Natural killer cell treated with Interleukin-12 subunit alpha and Interleukin-12 subunit beta and Interleukin-15 and Interleukin-18, amount 100 ng/mL, for 72 hours (primary cell): ENCODE data around the gene ZNF423. TPM values are rescaled to one million over a fixed set of nuclear protein-coding genes. Genes with fewer than 3 reads are reported as not detected.

Source experiments
- ATAC-seq, 2 donors: fragments of 150-1000 bp; cut with Tn5 transposase in 1 of 2; sonication (Bioruptor Pico), chemical (Tn5 transposase) in 1 of 2; 2 replicates each; pipeline ENCODE4 v1.10.0; 2021
- DNase-seq: peaks from one replicate; pipeline ENCODE4 v3.0.0; 2022; ENCODE audit warnings: low spot score
- H3K27ac Mint-ChIP-seq, 2 donors: 1 replicate in 1 of 2; 2 replicates in 1 of 2; pipeline ENCODE4 v1.8.0; 2022; ENCODE audit warnings: mixed read lengths in 2 of 2, mild to moderate bottlenecking in 1 of 2, moderate library complexity in 1 of 2
- H3K27me3 Mint-ChIP-seq, 2 donors: 1 replicate in 1 of 2; 2 replicates in 1 of 2; pipeline ENCODE4 v1.8.0; 2022; ENCODE audit warnings: mixed read lengths in 2 of 2
- H3K36me3 Mint-ChIP-seq: one replicate; pipeline ENCODE4 v1.8.0; 2022; ENCODE audit warnings: mixed read lengths
- H3K4me1 Mint-ChIP-seq, 2 donors: 1 replicate in 1 of 2; 2 replicates in 1 of 2; pipeline ENCODE4 v1.8.0; 2022; ENCODE audit warnings: low read depth in 2 of 2, mixed read lengths in 2 of 2, mild to moderate bottlenecking in 1 of 2
- H3K4me3 Mint-ChIP-seq: one replicate; pipeline ENCODE4 v1.8.0; 2022; ENCODE audit warnings: mixed read lengths
- H3K9me3 Mint-ChIP-seq: 2 replicates; pipeline ENCODE4 v1.8.0; 2022; ENCODE audit warnings: mixed read lengths
- total RNA-seq, 2 donors: library from RNA; stranded (reverse); gene quantifications; one replicate each; pipeline ENCODE4 v1.2.3, GENCODE V29; 2022

ZNF423 gene
- total RNA-seq, 2 donors from 2014 or later = not detected

DNA sequence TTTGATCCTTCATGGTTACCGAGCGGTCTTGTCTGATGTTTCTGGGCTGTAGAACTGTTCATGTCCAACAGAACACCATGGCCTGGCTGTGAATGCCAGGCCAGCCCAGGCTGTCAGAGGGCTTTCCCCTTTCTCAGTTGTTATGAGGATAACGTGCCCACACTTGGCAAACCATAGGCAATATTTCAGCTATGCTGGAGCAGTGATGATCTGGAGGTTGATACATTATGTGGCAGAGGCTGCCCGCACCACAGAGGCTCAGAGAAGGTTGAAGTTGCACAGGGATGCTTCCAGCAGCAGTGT is 389.4 kb downstream of the ZNF423 start:
- no peak for ATAC-seq
- no peak overlapping the region for H3K27ac Mint-ChIP-seq
- peaks cover 16 to 19% of the 10 kb centered on the region in 2 donors for H3K4me1 Mint-ChIP-seq
- no peak overlapping the region for H3K4me3 Mint-ChIP-seq
- peaks cover 7 to 15% of the 10 kb centered on the region in 2 donors for H3K27me3 Mint-ChIP-seq
- no peaks in the 10 kb centered on the region for H3K36me3 Mint-ChIP-seq
- H3K9me3 Mint-ChIP-seq = no peaks in the 10 kb centered on the region
- no peak for DNase-seq

DNA sequence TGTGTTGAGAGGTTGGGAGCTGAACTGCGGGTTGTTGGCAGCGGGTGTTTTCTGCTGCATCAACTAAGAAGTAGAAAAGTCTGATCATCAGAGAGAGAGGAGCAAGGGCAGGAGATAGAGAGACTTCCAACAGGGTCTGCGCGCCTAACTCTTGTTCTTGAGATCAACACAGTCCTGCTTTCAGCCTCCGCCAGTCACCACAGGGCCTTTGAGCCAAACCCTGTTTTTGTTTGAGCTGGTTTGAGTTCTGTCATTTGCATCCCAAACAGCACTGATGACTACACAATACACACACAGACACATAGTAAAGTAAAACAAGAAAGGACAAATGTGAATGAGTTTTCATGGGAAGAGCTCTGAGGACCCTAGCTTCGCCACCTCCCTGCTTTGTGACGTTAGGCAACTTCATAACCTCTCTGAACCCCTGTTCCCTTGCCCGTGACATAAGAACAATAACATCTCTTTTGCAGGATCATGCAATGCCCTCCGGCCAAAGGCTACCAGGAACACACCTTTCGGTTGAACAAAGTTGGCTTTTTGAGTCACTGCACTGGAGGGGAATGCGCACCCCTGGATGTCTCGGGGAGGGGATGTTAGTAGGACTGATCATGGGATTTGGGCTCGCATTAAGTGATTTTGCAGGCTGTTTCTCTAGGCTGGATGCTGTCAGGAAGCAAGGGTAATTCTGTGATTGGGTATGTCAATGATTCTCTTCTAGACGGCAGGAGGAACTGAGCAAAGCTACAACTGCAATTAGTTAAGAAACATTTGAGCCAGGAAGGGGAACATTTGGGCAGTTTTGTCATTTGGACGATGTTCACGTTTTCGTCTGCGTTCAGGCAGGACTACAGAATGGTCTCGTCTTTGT is 390.0 kb downstream of the ZNF423 start:
- H3K27ac Mint-ChIP-seq = no peak overlapping the region
- ATAC-seq (no peak), DNase-seq (no peak)
- H3K27me3 Mint-ChIP-seq = peaks cover 7 to 15% of the 10 kb centered on the region in 2 donors
- no peak overlapping the region for H3K4me3 Mint-ChIP-seq
- H3K9me3 Mint-ChIP-seq = no peaks in the 10 kb centered on the region
- H3K4me1 Mint-ChIP-seq = peaks cover 16 to 19% of the 10 kb centered on the region in 2 donors
- no peaks in the 10 kb centered on the region for H3K36me3 Mint-ChIP-seq

DNA sequence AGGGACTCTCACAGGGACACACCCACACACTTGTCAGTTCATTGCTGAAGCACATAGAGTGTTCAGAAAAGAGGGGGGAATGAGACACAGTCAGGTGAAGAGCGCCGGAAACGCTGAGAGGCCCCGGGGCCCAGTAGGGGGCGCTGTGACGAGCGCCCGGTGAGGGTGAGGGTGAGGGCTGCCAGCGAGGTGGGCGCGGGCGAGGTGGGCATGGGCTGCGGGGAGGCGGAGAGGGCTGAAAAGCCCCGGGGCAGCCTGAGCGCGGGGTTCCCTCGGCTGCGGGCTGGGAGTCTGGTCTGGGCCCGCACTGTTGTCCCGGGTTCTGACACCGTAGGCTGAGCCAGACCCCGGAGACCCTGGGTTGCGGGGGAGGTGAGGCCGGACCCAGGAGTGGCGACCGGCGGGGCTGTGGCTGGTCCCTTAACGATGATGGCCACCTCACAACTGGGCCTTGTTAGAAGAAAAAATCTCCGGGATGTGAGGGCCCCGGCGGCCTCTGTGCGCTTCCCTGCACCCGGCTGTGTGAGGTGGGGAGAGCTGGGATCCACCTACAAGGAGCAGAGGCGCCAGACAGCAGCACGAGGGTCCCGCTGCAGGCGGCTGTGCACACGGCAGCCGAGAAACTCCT is 390.9 kb downstream of the ZNF423 start:
- no peak overlapping the region for H3K27ac Mint-ChIP-seq
- ATAC-seq (no peak), DNase-seq (no peak)
- peaks cover 16 to 19% of the 10 kb centered on the region in 2 donors for H3K4me1 Mint-ChIP-seq
- H3K36me3 Mint-ChIP-seq = no peaks in the 10 kb centered on the region
- H3K9me3 Mint-ChIP-seq = no peaks in the 10 kb centered on the region
- H3K27me3 Mint-ChIP-seq = peaks cover 7 to 15% of the 10 kb centered on the region in 2 donors
- no peak overlapping the region for H3K4me3 Mint-ChIP-seq

DNA sequence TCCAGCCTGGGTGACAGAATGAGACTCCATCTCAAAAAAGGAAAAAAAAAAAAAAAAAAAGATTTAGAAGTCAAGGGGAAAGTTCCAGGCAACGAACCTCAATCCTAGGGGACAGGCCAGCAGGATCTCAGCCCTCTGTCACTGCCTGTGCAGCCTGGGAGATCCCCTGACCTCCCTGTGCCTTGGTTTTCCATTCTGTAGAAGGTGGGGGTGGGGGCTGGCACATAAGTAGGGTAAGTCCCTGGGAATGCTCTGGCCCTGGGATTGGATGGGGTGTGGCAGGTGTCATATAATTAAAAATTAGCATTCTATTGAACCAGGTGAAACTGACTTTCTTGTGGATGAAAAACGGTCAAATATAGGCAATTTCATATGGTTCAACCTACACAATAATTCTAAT is 391.8 kb downstream of the ZNF423 start:
- peak overlapping the region; percentile 74 for H3K4me3 Mint-ChIP-seq
- peak overlapping the region; percentile 59 to 71 for H3K27ac Mint-ChIP-seq
- H3K36me3 Mint-ChIP-seq = no peaks in the 10 kb centered on the region
- DNase-seq (no peak), ATAC-seq (no peak)
- H3K9me3 Mint-ChIP-seq = no peaks in the 10 kb centered on the region
- peaks cover 7 to 15% of the 10 kb centered on the region in 2 donors for H3K27me3 Mint-ChIP-seq
- H3K4me1 Mint-ChIP-seq = peaks cover 16 to 19% of the 10 kb centered on the region in 2 donors

DNA sequence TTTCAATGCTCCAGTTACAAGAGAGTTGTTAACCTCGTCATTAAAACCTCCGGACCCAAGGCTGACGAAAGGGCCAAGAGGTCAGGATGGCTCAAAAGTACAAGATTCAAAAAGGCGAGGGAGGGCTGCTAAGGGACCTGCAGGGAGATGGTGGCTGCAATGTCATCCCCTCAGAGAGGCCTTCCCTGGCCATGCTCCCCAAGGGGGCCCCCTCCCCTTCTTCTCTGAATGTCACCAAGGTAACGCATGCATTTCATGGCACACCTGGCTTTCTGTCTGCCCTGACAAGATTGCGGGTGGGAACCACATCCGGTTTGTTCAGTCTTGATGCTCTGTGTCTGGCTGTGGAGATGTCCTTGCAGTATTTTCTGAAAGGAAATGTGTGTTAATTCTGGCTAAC is 392.4 kb downstream of the ZNF423 start:
- ATAC-seq (peak; percentile 53 to 61), DNase-seq (no peak)
- Mint-ChIP-seq H3K36me3 (no peaks in the 10 kb centered on the region), H3K4me1 (peaks cover 16 to 19% of the 10 kb centered on the region in 2 donors), H3K27me3 (peaks cover 8 to 16% of the 10 kb centered on the region in 2 donors), H3K27ac (peak overlapping the region; percentile 59 to 71), H3K9me3 (no peaks in the 10 kb centered on the region), H3K4me3 (peak overlapping the region; percentile 74)

DNA sequence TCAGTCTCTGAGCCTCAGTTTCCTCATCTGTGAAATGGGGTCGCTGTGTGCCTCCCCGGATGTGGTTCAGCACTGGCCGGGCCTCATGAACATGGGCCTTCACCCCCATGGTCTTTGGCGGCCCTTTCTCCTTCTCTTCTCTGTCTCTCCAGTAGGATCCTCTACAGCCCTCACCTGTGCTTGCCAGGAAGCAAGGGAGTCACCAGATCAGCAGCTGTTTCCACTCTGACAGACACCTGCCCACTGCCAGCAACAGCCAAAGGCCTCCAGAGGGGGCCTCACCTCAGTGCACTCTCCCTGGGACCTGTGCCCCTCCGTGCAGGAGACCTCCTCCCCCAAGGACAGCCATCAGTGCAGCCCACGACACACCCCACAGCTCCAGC is 392.9 kb downstream of the ZNF423 start:
- H3K36me3 Mint-ChIP-seq = no peaks in the 10 kb centered on the region
- DNase-seq = no peak
- H3K4me3 Mint-ChIP-seq = no peak overlapping the region
- H3K9me3 Mint-ChIP-seq = no peaks in the 10 kb centered on the region
- no peak for ATAC-seq
- peak overlapping the region in 1 of 2 donors; percentile 71 for H3K27ac Mint-ChIP-seq
- peaks cover 16 to 19% of the 10 kb centered on the region in 2 donors for H3K4me1 Mint-ChIP-seq
- peaks cover 12 to 18% of the 10 kb centered on the region in 2 donors for H3K27me3 Mint-ChIP-seq

DNA sequence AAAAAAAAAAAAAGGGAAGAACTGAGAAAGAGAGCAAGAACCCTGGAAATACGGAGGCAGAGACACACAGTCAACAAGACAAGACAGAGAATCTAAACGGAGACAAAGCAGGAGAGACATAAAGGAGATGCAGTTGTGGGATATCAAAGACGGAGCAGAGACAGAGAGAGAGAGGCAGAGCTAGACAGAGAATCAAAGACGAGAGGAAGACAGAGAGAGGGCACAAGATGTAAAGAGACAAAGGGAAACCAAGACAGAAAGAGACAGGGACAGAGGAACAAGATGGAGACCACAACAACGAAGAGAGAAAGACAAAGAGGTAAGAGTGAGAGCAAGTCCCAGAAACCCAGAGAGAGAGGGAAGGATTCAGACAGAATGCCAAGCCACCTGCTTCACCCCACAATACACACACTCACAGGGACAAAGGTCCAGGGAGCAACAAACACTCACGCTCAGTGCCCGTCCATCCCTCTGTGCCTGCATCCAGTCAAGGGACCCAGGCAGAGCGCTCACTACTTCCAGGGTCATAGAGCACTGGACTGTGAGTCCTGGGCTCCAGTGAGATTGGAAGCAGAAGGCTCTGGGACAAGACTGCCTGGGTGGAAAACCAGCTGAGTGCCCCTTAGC is 393.4 kb downstream of the ZNF423 start:
- peaks cover 12 to 18% of the 10 kb centered on the region in 2 donors for H3K27me3 Mint-ChIP-seq
- H3K27ac Mint-ChIP-seq = no peak overlapping the region
- no peaks in the 10 kb centered on the region for H3K36me3 Mint-ChIP-seq
- no peak for ATAC-seq
- no peak for DNase-seq
- no peak overlapping the region for H3K4me3 Mint-ChIP-seq
- H3K4me1 Mint-ChIP-seq = peaks cover 16 to 19% of the 10 kb centered on the region in 2 donors
- no peaks in the 10 kb centered on the region for H3K9me3 Mint-ChIP-seq

DNA sequence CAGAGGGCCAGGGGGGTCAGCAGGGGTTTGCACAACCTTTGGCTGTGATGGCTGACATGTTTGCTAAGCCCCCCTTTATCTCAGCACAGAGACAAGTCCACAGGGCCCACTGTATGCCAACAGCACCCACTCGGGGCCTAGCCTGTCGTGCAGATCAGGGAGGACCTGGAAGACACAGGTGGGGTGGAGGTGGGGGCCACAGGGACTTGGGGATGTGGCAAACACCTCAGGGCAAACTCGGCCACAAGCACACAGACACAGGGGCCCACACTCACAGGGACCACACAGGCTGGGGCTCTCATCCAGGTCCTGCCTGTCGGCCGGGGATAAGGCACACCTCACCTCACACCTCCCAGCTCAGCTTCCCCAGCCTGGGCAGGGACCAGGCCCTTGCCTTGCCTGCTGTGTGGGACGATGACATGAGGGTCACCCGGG is 394.4 kb downstream of the ZNF423 start:
- DNase-seq = no peak

DNA sequence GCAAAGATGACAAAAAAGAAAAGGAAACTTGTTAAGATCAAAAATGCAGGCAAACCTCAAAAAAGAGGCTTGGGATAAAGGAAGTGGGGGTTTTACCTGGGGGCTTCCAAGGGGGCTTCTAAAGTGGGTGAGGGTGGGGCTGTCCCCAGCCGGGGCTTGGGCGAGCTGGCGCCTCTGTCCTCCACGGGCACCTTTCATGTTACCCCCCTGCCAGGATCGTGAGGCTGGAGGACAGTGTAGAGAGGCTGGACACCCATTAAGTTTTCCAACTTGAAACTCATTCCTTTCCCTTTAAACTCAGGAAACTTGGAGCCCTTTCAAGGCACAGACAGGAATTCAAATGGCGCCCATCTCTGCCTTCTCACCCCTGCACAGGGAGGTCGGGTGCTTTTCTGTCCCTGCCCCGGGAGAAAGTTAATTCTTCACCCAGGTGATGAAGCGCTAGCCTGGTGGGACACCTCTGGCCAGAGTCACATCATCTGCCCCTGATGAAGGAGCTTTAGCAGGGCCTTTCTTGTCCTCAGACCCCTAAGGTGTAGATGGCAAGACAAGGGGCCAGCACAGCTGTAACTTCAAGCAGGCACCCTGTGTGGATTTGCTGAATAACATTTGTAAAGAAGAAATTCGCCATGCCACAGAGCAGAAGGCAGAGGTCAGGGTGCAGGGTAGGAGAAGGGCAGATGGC is 395.0 kb downstream of the ZNF423 start:
- no peaks in the 10 kb centered on the region for H3K9me3 Mint-ChIP-seq
- ATAC-seq (no peak), DNase-seq (no peak)
- peaks cover 12 to 18% of the 10 kb centered on the region in 2 donors for H3K27me3 Mint-ChIP-seq
- H3K4me1 Mint-ChIP-seq = peaks cover 16 to 19% of the 10 kb centered on the region in 2 donors
- no peaks in the 10 kb centered on the region for H3K36me3 Mint-ChIP-seq
- H3K4me3 Mint-ChIP-seq = no peak overlapping the region
- H3K27ac Mint-ChIP-seq = no peak overlapping the region

More for the DNA sequence above, 394.4 kb downstream of the ZNF423 start:
- H3K9me3 Mint-ChIP-seq = no peaks in the 10 kb centered on the region
- peak in 1 of 2 donors; percentile 18 for ATAC-seq
- H3K4me1 Mint-ChIP-seq = peaks cover 16 to 19% of the 10 kb centered on the region in 2 donors
- peaks cover 12 to 18% of the 10 kb centered on the region in 2 donors for H3K27me3 Mint-ChIP-seq
- H3K4me3 Mint-ChIP-seq = no peak overlapping the region
- H3K36me3 Mint-ChIP-seq = no peaks in the 10 kb centered on the region
- no peak overlapping the region for H3K27ac Mint-ChIP-seq

DNA sequence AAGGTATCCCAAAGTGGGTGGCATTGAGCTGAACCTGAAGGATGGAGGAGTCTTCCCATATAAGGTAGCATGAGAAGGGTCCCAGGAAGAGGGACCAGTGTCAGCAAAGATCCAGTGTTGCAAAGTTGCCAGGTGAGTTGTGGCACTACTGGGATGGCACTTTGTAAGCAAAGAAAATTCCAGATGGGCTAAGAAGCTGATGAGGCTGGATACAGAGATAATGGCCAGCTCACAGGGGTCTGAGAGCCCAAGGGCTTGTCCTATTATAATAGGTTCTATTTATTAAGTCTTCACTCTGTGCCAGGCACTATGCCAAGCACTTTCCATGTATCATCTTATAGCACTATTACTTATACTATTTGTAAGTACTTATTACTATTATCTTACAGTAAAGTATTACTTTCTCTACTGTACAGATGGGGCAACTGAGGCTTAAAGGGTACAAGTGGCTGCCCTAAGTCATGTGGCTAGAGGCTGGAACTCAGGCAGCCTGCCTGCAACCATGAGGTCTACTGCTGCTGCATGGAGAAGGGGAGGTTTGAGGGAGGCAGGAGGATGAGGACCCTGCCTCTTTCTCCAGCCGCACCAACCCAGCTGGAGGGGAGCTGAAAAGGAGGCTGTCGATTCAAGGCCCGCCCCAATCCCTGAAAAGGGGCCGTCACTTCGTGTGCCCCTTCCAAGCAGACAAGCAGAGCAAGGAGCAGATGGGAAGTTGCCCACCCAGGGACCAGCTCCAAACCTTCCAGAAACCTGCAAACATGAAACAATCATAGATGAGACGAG is 395.8 kb downstream of the ZNF423 start:
- H3K27ac Mint-ChIP-seq = no peak overlapping the region
- DNase-seq (no peak), ATAC-seq (no peak)
- H3K9me3 Mint-ChIP-seq = no peaks in the 10 kb centered on the region
- no peak overlapping the region for H3K4me3 Mint-ChIP-seq
- H3K27me3 Mint-ChIP-seq = peaks cover 12 to 18% of the 10 kb centered on the region in 2 donors
- no peaks in the 10 kb centered on the region for H3K36me3 Mint-ChIP-seq
- H3K4me1 Mint-ChIP-seq = peaks cover 16 to 19% of the 10 kb centered on the region in 2 donors

DNA sequence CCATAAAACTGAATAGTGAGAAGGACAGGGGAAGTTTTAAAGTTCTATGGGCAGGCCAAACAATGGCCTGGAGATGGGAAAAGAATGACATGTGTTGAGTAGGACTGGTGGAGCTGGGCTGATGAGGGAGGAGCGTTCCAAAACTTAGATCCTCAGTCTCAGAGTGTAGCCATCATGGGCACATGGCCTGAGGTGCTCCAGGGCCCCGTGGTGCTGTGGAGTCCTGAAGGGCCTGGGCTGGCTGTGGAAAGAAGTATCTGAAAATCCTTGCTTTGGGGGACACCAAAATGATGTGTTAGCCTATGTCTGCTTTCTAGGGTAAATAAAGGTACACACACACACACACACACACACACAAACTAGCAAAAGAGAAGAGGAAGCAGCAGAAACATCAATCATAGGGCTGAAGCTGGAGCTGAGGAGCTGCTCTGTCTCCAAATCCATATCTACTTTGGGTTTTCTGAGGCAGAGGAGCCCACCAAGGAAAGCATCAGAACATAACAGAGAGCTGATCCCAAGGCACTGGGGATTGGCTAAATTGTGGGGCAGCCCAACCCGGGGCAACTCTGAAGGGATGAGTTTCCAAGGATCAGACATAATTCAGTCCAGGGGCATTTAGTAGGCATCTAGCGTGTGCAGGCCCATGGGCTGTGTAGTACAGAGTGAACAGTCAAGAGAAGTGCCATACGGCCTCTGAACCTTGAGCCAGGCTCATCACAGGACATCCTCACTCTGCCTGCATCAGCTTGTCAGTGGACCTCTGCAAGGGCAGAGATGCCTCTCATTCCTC is 397.1 kb downstream of the ZNF423 start:
- Mint-ChIP-seq H3K27ac (no peak overlapping the region), H3K4me3 (no peak overlapping the region), H3K4me1 (peaks cover 12 to 16% of the 10 kb centered on the region in 2 donors), H3K36me3 (no peaks in the 10 kb centered on the region), H3K9me3 (no peaks in the 10 kb centered on the region), H3K27me3 (peaks cover 12 to 13% of the 10 kb centered on the region in 2 donors)
- DNase-seq (no peak), ATAC-seq (no peak)

DNA sequence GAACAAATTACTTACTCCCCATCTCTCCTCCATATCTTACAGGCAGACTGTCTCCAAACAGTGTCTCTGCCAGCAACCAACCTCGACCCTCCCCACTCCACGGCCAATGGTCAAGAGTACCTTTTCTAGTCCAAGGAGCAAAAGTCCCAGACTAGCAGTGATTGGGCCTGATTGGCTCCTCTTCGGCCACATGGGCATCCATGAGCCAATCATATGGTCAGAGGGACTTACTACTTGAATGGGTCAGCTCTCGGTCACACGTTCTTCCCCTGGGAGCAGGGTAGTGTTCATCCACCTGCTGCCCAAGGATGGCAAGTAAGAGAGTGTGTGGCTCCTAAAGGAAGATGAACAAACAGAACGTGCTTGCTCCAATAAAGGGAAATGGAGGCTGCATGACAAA is 397.7 kb downstream of the ZNF423 start:
- peaks cover 10 to 12% of the 10 kb centered on the region in 2 donors for H3K27me3 Mint-ChIP-seq
- no peak overlapping the region for H3K27ac Mint-ChIP-seq
- ATAC-seq (no peak), DNase-seq (no peak)
- peaks cover 6 to 10% of the 10 kb centered on the region in 2 donors for H3K4me1 Mint-ChIP-seq
- no peaks in the 10 kb centered on the region for H3K36me3 Mint-ChIP-seq
- no peaks in the 10 kb centered on the region for H3K9me3 Mint-ChIP-seq
- no peak overlapping the region for H3K4me3 Mint-ChIP-seq
